Mucosa of gallbladder (tissue), 1 donor: ENCODE measurements around the gene LZTS2. TPM values are rescaled to one million over a fixed set of nuclear protein-coding genes. Genes with fewer than 3 reads are reported as not detected.

Source experiments
- DNase-seq: peaks from one replicate; pipeline ENCODE4 v3.0.0-alpha.2; 2020; ENCODE audit warnings: low spot score
- total RNA-seq: library from RNA; stranded (reverse); gene quantifications from one replicate; pipeline ENCODE4 v1.2.1, GENCODE V29; 2021
- donor health status: DM: no; HTN: no; CAD: no.

Gene LZTS2
- total RNA-seq, 1 donor from 2014 or later, result 84.9 TPM

DNA sequence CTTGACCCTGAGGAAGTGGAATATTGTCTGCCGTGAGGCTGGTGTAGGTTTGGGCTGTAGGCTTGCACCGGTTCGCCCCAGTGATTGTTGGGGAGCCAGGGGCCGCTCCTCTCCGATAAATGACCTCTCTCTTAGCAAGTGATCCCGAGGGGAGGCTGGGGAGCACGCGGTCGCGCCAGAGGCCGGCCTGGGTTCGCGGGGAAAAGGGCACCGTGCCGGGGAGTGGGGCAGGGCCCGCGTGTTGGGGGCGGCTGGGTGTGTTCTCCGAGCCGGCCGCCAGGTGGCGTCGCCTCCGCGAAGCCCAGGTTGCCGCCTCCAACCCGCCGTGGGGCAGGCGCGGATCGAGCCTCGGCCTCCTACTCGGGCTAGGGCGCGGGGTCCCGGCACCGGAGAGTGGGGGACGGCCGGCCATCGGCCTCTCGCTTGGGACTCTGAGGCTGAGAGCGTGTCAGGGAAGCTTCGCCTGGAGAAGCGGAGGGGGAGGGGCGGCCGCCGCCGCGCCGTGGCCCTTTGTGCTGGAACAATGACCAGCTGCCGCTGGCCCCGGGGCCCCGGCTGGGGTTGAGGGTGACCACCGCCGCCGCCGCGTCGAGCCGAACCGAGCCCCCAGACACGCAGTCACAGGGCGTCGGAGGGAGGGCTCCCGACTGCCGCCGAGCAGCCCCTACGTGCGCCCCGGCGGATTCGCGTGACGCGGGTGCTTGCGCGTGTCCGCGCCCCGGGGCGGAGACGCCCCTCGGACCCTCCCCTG lies 442 bp upstream of the LZTS2 start:
- peak; percentile 78 for DNase-seq

- no peak for DNase-seq
Measured at GRCh38 chr10:101000127-101000914, 713 bp downstream of the LZTS2 start.

DNA sequence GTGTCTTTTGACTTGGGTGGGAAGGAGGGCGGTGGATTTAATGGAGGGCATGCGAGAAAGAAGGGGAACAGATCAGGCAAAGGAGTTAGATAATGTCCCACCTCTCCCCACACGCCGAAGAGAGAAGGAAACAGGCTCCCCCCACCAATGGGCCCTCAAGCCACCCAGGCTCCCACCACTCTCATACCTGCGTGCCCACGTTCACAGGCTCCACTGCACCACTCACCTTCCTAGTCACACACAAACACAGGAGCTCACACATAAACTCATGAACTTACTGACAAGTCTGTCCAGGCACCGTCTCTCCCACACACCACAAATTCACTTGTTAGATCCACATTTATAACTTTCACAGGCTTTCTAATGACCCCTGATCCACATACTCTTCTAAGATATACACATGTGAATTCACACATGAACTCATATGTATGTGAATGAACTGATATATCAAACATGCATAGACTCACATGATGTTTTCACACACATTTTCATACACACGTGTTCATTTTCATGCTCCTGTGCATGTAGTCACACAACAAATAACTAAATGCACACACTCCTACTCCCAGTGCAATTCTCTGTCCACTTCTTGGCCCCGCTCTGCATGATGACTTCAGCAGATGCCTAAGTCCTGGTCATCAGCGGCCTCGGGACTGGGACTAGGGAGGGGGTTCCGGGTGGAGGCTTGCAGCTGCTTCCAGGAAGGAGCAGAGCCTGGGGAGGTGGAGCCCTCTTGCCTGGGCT lies 1.5 kb downstream of the LZTS2 start:
- DNase-seq, result peak; percentile 83

DNA sequence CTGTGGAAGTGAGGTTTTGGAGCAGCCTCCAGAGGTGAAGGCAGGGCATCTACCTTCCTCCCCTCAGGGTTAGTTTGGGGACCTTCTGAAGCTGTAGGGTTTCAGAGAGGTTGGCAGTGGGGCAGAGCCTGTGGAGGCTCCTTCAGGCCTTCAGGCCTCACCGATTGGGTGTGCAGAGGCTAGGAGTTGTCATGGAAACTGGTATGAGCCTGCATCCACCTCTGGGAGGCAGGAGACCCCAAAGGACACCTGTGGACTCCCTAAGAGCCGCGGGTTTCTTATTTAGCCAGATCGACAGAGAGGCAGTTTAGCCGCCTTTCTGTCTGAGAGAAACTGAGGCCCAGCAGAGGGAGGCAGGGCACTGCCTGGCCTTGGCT lies 2.0 kb downstream of the LZTS2 start:
- no peak for DNase-seq

DNA sequence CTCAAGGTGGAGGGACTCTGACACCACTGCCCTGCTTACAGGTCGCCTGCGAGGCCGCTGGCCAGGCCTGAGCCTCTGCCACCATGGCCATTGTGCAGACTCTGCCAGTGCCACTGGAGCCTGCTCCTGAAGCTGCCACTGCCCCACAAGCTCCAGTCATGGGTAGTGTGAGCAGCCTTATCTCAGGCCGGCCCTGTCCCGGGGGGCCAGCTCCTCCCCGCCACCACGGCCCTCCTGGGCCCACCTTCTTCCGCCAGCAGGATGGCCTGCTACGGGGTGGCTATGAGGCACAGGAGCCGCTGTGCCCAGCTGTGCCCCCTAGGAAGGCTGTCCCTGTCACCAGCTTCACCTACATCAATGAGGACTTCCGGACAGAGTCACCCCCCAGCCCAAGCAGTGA lies 2.8 kb downstream of the LZTS2 start:
- no peak for DNase-seq

- DNase-seq, result no peak
Measured at GRCh38 chr10:101003639-101004206, 4.1 kb downstream of the LZTS2 start.

- no peak for DNase-seq
Measured at GRCh38 chr10:101005361-101005760, 5.8 kb downstream of the LZTS2 start.

DNA sequence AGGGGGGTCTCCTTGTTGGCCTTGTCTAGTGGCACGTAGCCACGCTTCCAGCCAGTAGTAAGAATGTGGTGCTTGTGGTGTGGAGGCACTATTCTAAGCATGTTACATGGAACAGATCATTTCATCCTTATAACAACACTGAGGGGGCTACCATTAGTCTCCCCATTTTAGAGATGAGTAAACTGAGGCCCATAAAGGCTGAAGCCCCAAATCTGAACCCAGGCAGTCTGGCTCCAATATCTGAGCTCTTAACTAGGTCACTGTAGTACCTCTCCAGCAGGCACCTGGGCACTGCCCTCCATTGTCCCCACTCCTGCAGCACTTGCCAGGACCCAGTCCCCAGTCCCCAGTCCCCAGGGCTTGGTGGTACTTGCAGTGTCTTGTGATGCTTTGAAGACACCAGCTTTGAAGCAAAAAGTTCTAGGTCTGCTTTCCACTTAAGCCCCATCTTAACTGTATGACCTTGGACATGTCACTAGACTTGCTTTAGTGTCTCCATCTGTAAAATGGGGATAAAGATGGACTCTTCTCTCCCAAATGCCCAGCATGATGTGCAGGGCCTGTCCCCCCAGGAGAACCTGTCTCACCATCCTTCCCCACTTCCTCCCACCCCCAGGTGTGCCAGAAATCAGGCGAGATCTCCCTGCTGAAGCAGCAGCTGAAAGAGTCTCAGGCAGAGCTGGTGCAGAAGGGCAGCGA lies 6.4 kb downstream of the LZTS2 start:
- DNase-seq, result no peak

DNA sequence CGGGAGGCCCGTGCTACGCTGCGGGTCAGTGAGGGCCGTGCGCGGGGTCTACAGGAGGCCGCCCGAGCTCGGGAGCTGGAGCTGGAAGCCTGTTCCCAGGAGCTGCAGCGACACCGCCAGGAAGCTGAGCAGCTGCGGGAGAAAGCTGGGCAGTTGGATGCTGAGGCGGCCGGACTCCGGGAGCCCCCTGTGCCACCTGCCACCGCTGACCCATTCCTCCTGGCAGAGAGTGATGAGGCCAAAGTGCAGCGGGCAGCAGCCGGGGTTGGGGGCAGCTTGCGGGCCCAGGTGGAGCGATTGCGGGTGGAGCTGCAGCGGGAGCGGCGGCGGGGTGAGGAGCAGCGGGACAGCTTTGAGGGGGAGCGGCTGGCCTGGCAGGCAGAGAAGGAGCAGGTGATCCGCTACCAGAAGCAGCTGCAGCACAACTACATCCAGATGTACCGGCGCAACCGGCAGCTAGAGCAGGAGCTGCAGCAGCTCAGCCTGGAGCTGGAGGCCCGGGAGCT lies 7.0 kb downstream of the LZTS2 start:
- DNase-seq, result no peak

DNA sequence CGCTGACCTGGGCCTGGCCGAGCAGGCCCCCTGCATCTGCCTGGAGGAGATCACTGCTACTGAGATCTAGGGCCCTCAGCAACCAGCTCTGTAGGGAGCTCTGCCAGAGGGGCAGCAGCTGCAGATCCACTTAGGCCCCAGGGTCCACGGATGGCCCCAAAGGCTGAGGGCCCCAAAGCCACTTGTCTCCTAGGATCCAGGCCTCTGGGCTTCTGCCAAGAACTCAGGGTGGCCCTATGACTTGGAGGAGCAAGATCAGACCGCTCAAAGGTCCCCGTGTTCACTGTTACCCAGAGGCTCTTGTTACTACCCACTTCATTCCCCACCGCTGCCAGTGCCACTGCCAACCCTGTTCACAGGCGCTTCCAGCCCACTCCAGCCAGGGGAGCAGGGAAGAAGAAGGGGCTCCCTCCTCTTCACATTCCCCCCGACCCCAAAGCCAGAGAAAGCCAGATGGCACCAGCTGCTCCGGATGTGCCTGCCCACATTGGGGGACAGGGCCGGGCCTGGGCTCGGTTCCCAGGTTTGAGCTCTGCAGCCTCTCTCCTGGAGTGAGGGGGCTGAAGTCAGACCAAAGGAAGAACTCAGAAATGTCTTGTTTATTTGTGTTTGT lies 7.6 kb downstream of the LZTS2 start:
- DNase-seq, result no peak

GRCh38 chr10:101007915-101008822 lies 8.6 kb downstream of the LZTS2 start:
- no peak for DNase-seq

- DNase-seq, result no peak
Measured at GRCh38 chr10:101008823-101009423, 9.3 kb downstream of the LZTS2 start.

DNA sequence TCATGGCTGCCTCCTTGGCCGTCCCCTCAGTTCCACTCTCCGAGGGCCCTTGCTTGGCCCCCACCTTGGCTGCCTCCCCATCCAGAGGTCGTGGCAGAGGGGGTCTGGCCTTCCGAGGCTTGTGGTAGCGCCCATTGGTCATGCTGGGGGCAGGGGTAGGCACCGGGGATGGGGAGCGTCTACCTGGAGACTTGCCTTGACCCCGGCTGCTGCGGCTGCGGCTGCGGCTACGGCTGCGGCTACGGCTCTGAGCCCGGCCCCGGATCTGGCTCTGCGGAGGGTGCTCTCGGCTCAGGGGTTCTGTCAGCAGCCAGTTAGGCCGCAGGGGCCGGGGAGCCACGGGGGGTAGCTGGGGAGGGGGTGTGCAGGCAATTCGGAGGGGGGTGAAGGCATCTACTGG lies 10.7 kb downstream of the LZTS2 start:
- DNase-seq, result no peak

DNA sequence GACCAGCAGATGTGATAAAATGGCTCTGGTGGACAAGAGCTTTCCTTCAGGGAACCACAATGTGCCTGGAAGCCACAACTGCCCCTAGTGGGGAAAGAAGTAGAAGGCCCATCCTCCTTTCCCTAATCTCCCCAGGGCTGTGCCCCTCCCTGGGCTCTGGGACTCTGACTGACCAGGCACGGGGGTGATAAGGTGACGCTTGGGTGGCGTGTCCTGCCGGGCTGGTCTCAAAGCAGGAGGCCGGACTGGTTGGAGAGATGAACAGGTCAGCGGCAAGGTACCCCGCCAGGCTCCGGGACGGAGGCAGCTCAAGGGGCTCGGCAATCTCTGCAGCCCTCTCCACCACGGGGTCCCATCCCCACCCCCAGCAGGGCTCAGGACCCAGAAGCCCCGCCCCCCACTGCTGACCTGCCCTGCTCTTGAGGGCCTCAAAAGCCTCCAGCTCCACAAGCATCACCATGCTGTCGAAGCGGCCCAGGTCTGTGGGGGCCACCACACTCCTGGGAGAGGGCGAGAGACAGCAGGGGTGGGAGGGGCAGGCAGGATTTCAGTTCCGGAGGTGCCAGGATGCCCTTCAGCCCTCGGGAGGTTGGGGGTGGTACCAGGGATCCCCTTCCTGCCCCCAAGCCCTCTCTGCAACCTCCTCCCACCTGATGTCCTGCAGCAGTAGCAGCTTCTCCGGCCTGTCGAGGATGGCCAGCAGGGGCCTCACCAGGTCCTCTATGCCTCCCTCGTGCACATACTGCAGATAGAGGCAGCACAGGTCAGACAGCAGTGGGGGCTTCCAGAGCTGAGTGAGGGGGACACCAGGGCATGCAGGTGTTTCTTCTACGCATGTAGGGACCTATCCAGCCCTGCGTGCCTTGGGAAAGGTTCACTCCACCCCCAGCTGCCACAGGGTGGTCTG lies 12.2 kb downstream of the LZTS2 start:
- no peak for DNase-seq

- peak; percentile 93 for DNase-seq
Measured at GRCh38 chr10:101012525-101013364, 13.1 kb downstream of the LZTS2 start.

DNA sequence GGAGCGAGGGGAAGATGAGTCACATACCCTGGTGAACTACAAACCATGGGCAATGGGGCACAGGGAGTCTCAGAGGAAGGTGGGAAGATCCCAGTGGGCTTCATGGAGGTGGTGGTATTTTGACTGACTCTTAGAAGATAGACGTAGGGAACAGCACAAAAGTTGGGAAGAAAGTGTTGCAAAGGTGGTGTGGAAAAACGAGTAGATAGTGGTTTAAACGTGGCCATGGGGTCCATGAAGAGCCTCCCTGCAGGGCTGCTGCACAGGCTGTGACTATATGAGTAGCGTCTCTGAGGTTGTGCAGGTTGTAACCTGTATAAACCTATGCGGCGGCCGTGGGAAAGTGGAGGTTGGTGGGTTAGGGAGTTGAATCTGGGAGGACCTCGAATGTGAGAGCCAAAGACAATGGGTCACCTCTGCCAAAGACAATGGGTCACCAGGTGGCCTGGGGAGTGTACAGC lies 13.8 kb downstream of the LZTS2 start:
- DNase-seq, result no peak

DNA sequence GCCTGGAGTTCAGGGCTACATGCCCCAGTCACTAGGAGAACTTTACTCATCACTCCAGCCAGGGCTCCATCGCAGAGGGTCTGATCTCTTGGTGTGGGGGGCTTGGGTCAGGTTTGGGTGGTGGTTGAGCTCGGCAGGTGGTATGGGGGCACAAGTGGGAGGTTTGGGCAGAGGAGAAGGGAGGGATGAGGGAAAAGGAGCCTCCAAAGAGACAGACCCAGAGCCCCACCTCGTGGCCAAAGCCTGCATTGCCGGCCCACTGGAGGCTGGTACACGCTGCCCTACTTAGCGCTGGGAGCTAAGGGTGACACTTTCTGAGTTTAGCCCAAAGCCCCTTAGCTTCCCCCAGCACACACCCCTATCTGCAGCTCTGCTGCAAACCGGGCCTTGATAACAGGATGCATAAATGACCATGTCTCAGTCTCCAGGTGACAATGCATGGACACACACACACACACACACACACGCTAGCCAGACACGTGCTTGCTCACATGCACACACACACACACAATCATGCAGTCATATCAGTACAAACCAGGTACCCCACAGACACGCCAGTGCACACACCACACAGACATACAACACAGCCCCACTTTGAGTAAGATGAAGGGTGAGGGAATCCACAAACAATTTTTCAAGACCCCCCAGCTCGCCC lies 14.7 kb downstream of the LZTS2 start:
- peak; percentile 87 for DNase-seq
